GM23338 (cell line): ENCODE data around the gene SLC38A10. TPM values are rescaled to one million over a fixed set of nuclear protein-coding genes. Genes with fewer than 3 reads are reported as not detected.

ENCODE experiments used
- ATAC-seq: fragments of 200-7000 bp; cut with Tn5 transposase; 3 replicates; pipeline ENCODE4 v1.9.1; 2020
- DNase-seq: peaks from one replicate; pipeline ENCODE4 v3.0.0-alpha.2; 2015; ENCODE audit warnings: low spot score
- H2AFZ ChIP-seq: fragments of 200-600 bp; sonication (generic); 2 replicates; pipeline ENCODE4 v1.8.0; 2016; ENCODE audit warnings: antibody characterized with exemption, mild to moderate bottlenecking, moderate library complexity
- H3F3A ChIP-seq: fragments of 200-600 bp; sonication (generic); replicated peaks from 2 replicates; pipeline ENCODE4 v1.8.0; 2017; ENCODE audit warnings: antibody characterized with exemption, mixed run types, low read depth
- H3K27ac ChIP-seq: fragments of 200-600 bp; sonication (generic); 2 replicates; pipeline ENCODE4 v1.6.1; 2016; ENCODE audit warnings: low read depth
- H3K27me3 ChIP-seq: fragments of 200-600 bp; sonication (generic); 2 replicates; pipeline ENCODE4 v1.8.0; 2016; ENCODE audit warnings: mild to moderate bottlenecking, mixed run types, moderate library complexity; ENCODE audit not compliant: insufficient read depth
- H3K36me3 ChIP-seq: fragments of 200-600 bp; sonication (generic); 2 replicates; pipeline ENCODE4 v1.8.0; 2016; ENCODE audit warnings: mild to moderate bottlenecking; ENCODE audit not compliant: insufficient read depth
- H3K4me1 ChIP-seq: fragments of 200-600 bp; sonication (generic); 2 replicates; pipeline ENCODE4 v1.8.0; 2016; ENCODE audit warnings: mild to moderate bottlenecking, moderate library complexity; ENCODE audit not compliant: insufficient read depth
- H3K4me2 ChIP-seq: fragments of 200-600 bp; sonication (generic); 2 replicates; pipeline ENCODE4 v1.7.1; 2017; ENCODE audit warnings: mixed run types
- H3K4me3 ChIP-seq: fragments of 200-600 bp; sonication (generic); 2 replicates; pipeline ENCODE4 v1.6.1; 2016; ENCODE audit warnings: mixed run types
- H3K79me2 ChIP-seq: fragments of 200-600 bp; sonication (generic); replicated peaks from 2 replicates; pipeline ENCODE4 v1.8.0; 2017; ENCODE audit warnings: mild to moderate bottlenecking; ENCODE audit not compliant: insufficient read depth
- H3K9me2 ChIP-seq: fragments of 200-600 bp; sonication (generic); 2 replicates; pipeline ENCODE4 v1.8.0; 2017; ENCODE audit not compliant: insufficient read depth
- H4K20me1 ChIP-seq: fragments of 200-600 bp; sonication (generic); replicated peaks from 2 replicates; pipeline ENCODE4 v1.8.0; 2017; ENCODE audit warnings: mild to moderate bottlenecking; ENCODE audit not compliant: insufficient read depth
- H3K27ac Mint-ChIP-seq: 2 replicates; pipeline ENCODE4 v1.8.0; 2020; ENCODE audit warnings: inconsistent platforms, mild to moderate bottlenecking, moderate library complexity, mixed read lengths
- H3K27me3 Mint-ChIP-seq: 3 replicates; pipeline ENCODE4 v1.8.0; 2022; ENCODE audit warnings: low read depth, mild to moderate bottlenecking, moderate library complexity, mixed read lengths, inconsistent platforms; ENCODE audit not compliant: insufficient read depth, poor library complexity
- H3K36me3 Mint-ChIP-seq: 3 replicates; pipeline ENCODE4 v1.8.0; 2021; ENCODE audit warnings: low read depth, mild to moderate bottlenecking, inconsistent platforms, moderate library complexity, mixed read lengths
- H3K4me1 Mint-ChIP-seq: 3 replicates; pipeline ENCODE4 v1.8.0; 2020; ENCODE audit warnings: mild to moderate bottlenecking, inconsistent platforms, mixed read lengths
- H3K4me3 Mint-ChIP-seq: 3 replicates; pipeline ENCODE4 v1.8.0; 2021; ENCODE audit warnings: moderate library complexity, mild to moderate bottlenecking, inconsistent platforms, mixed read lengths
- H3K9me3 Mint-ChIP-seq: 3 replicates; pipeline ENCODE4 v1.8.0; 2020; ENCODE audit warnings: moderate library complexity, mild to moderate bottlenecking, inconsistent platforms, mixed read lengths
- CREB1 ChIP-seq: fragments of 250-450 bp; sonication (Bioruptor Pico); IDR thresholded peaks from 2 replicates; pipeline ENCODE4 v1.5.0; 2020; ENCODE audit warnings: low read depth, mild to moderate bottlenecking, moderate library complexity
- EZH2phosphoT487 ChIP-seq: fragments of 200-600 bp; sonication (generic); IDR thresholded peaks from one replicate; pipeline ENCODE4 v1.8.1; 2018; ENCODE audit warnings: antibody characterized with exemption; ENCODE audit not compliant: unreplicated experiment
- JUNB ChIP-seq: IDR thresholded peaks from one replicate; pipeline ENCODE4 v1.6.1; 2016; ENCODE audit warnings: antibody characterized with exemption; ENCODE audit not compliant: unreplicated experiment
- NANOG ChIP-seq: IDR thresholded peaks from 2 replicates; pipeline ENCODE4 v1.6.1; 2016; ENCODE audit warnings: antibody characterized with exemption, borderline replicate concordance
- POLR2AphosphoS5 ChIP-seq: IDR thresholded peaks from 2 replicates; pipeline ENCODE4 v1.6.1; 2016; ENCODE audit warnings: antibody characterized with exemption, low read depth
- polyA plus RNA-seq: library from polyadenylated mRNA; unstranded; fragments of >200 nt; fragmentation: Nextera tagmentation; extraction: Ambion mirVana; gene quantifications from 2 replicates; pipeline ENCODE4 v1.2.1, GENCODE V29; 2016
- total RNA-seq: library from RNA; depleted of rRNA; stranded (reverse); fragments of >200 nt; shearing (Covaris generic); gene quantifications from 2 replicates; pipeline ENCODE4 v1.2.3, GENCODE V29; 2014
- TF ChIP-seq, protein P1 (sequence below): IDR thresholded peaks from 2 replicates; pipeline ENCODE4 v1.6.1; 2016; ENCODE audit warnings: antibody characterized with exemption
- TF ChIP-seq, protein P2 (sequence below): fragments of 250-450 bp; sonication (Bioruptor Pico); IDR thresholded peaks from 2 replicates; pipeline ENCODE4 v1.5.0; 2020; ENCODE audit warnings: mild to moderate bottlenecking, moderate library complexity

The SLC38A10 gene
- total and polyA plus RNA-seq, 2 experiments from 2014 or later, result 17.1 to 55.8 TPM

DNA sequence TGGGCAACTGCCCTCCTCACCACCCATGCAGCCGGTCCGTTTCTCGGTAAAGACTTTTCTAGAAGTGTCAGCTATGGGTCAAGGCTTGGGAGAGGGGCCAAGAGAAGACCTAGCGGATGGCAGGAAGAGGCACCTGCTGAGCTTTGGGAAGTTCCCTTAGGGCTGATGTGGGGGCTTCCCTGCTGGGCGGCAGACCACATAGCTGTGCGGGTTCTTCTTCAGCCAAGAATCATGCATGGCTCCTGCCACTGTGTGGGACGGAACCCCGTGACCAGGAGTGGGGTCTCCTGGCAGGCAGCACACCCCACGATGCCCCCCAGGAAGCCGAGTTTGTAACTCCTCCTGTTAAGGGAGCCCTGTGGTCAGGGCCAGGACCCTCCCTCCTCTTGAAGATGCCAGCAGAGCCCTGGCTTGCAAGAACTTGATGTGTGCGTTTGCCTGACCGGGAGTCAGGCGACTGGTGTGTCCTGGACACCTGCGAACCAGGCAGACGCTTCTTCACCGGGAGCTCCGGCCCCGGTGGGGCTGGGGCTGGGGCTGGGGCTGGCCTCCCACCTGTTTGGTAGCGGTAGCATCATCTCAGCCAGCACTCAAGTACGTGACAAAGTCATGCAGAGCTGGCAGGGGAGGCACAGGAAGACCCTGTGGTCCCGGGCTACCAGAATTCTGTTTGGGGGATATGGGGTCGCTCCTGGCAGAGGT, 17.7 kb upstream of the SLC38A10 start:
- no peak overlapping the region for H2AFZ ChIP-seq
- Mint-ChIP-seq H3K36me3 (no peaks in the 10 kb centered on the region), H3K9me3 (peaks cover 1% of the 10 kb centered on the region; the same call in 1 of the 3 replicates), H3K4me1 (peaks cover 10% of the 10 kb centered on the region), H3K27me3 (peaks cover 6% of the 10 kb centered on the region), H3K27ac (no peak overlapping the region), H3K4me3 (no peak overlapping the region)
- H3K4me3 ChIP-seq, result no peak overlapping the region
- no peaks in the 10 kb centered on the region for H3K36me3 ChIP-seq
- TF ChIP-seq, protein P1, sequence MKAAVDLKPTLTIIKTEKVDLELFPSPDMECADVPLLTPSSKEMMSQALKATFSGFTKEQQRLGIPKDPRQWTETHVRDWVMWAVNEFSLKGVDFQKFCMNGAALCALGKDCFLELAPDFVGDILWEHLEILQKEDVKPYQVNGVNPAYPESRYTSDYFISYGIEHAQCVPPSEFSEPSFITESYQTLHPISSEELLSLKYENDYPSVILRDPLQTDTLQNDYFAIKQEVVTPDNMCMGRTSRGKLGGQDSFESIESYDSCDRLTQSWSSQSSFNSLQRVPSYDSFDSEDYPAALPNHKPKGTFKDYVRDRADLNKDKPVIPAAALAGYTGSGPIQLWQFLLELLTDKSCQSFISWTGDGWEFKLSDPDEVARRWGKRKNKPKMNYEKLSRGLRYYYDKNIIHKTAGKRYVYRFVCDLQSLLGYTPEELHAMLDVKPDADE, result no peak
- no peak for TF ChIP-seq EZH2phosphoT487
- no peak for TF ChIP-seq POLR2AphosphoS5
- TF ChIP-seq JUNB, result no peak
- H3F3A ChIP-seq, result no peaks in the 10 kb centered on the region
- DNase-seq (no peak), ATAC-seq (no peak)
- no peak overlapping the region for H3K4me2 ChIP-seq
- peaks cover 19% of the 10 kb centered on the region; the same call in 1 of the 2 replicates for H3K4me1 ChIP-seq
- H3K27me3 ChIP-seq, result no peaks in the 10 kb centered on the region
- no peaks in the 10 kb centered on the region for H3K79me2 ChIP-seq
- no peaks in the 10 kb centered on the region for H3K9me2 ChIP-seq
- H3K27ac ChIP-seq, result no peak overlapping the region
- H4K20me1 ChIP-seq, result no peaks in the 10 kb centered on the region

DNA sequence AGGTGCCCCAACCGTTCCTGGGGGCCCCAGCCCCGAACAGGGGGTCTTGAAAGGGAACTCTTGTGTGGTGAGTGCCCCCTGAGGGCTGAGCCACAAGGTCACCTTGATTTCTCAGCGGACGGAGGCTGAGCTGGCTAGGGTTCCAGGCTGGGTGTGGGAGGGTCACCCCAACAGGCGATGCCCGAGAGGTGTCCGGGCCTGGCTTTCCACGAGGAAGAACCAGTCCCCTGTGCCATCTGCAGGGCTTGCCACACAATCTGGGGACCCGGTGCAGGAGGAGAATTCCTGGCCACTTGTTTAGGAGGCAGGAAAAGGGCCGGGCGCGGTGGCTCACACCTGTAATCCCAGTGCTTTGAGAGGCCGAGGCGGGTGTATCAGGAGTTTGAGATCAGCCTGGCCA, 16.8 kb upstream of the SLC38A10 start:
- no peaks in the 10 kb centered on the region for H3K9me2 ChIP-seq
- no peaks in the 10 kb centered on the region for H3F3A ChIP-seq
- no peak overlapping the region for H2AFZ ChIP-seq
- no peak for ATAC-seq
- H4K20me1 ChIP-seq, result no peaks in the 10 kb centered on the region
- Mint-ChIP-seq H3K27ac (no peak overlapping the region), H3K4me1 (peaks cover 5% of the 10 kb centered on the region), H3K9me3 (peaks cover 4% of the 10 kb centered on the region; the same call in 1 of the 3 replicates), H3K36me3 (no peaks in the 10 kb centered on the region), H3K4me3 (no peak overlapping the region), H3K27me3 (peaks cover 6% of the 10 kb centered on the region)
- TF ChIP-seq POLR2AphosphoS5 (no peak), CREB1 (CRISPR knock-in tag) (no peak), NANOG (no peak), EZH2phosphoT487 (no peak)
- TF ChIP-seq, protein P1, result no peak
- TF ChIP-seq, protein P2, sequence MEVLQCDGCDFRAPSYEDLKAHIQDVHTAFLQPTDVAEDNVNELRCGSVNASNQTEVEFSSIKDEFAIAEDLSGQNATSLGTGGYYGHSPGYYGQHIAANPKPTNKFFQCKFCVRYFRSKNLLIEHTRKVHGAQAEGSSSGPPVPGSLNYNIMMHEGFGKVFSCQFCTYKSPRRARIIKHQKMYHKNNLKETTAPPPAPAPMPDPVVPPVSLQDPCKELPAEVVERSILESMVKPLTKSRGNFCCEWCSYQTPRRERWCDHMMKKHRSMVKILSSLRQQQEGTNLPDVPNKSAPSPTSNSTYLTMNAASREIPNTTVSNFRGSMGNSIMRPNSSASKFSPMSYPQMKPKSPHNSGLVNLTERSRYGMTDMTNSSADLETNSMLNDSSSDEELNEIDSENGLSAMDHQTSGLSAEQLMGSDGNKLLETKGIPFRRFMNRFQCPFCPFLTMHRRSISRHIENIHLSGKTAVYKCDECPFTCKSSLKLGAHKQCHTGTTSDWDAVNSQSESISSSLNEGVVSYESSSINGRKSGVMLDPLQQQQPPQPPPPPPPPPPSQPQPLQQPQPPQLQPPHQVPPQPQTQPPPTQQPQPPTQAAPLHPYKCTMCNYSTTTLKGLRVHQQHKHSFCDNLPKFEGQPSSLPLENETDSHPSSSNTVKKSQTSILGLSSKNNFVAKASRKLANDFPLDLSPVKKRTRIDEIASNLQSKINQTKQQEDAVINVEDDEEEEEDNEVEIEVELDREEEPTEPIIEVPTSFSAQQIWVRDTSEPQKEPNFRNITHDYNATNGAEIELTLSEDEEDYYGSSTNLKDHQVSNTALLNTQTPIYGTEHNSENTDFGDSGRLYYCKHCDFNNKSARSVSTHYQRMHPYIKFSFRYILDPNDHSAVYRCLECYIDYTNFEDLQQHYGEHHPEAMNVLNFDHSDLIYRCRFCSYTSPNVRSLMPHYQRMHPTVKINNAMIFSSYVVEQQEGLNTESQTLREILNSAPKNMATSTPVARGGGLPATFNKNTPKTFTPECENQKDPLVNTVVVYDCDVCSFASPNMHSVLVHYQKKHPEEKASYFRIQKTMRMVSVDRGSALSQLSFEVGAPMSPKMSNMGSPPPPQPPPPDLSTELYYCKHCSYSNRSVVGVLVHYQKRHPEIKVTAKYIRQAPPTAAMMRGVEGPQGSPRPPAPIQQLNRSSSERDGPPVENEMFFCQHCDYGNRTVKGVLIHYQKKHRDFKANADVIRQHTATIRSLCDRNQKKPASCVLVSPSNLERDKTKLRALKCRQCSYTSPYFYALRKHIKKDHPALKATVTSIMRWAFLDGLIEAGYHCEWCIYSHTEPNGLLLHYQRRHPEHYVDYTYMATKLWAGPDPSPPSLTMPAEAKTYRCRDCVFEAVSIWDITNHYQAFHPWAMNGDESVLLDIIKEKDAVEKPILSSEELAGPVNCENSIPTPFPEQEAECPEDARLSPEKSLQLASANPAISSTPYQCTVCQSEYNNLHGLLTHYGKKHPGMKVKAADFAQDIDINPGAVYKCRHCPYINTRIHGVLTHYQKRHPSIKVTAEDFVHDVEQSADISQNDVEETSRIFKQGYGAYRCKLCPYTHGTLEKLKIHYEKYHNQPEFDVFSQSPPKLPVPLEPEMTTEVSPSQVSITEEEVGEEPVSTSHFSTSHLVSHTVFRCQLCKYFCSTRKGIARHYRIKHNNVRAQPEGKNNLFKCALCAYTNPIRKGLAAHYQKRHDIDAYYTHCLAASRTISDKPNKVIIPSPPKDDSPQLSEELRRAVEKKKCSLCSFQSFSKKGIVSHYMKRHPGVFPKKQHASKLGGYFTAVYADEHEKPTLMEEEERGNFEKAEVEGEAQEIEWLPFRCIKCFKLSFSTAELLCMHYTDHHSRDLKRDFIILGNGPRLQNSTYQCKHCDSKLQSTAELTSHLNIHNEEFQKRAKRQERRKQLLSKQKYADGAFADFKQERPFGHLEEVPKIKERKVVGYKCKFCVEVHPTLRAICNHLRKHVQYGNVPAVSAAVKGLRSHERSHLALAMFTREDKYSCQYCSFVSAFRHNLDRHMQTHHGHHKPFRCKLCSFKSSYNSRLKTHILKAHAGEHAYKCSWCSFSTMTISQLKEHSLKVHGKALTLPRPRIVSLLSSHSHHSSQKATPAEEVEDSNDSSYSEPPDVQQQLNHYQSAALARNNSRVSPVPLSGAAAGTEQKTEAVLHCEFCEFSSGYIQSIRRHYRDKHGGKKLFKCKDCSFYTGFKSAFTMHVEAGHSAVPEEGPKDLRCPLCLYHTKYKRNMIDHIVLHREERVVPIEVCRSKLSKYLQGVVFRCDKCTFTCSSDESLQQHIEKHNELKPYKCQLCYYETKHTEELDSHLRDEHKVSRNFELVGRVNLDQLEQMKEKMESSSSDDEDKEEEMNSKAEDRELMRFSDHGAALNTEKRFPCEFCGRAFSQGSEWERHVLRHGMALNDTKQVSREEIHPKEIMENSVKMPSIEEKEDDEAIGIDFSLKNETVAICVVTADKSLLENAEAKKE (CRISPR knock-in tag), result no peak
- peaks cover 13% of the 10 kb centered on the region; the same call in 1 of the 2 replicates for H3K4me1 ChIP-seq
- no peak overlapping the region for H3K4me2 ChIP-seq
- H3K36me3 ChIP-seq, result no peaks in the 10 kb centered on the region
- DNase-seq, result no peak
- H3K4me3 ChIP-seq, result no peak overlapping the region
- no peaks in the 10 kb centered on the region for H3K79me2 ChIP-seq
- H3K27me3 ChIP-seq, result no peaks in the 10 kb centered on the region
- H3K27ac ChIP-seq, result no peak overlapping the region
